HG03457 (cell line): Measurements from ENCODE around the gene SNN.

Source experiments
- ATAC-seq: cut with Tn5 transposase; IDR thresholded peaks from one replicate; pipeline ENCODE4 v1.9.1; 2021; ENCODE audit warnings: moderate number of reproducible peaks; ENCODE audit not compliant: unreplicated experiment

The SNN gene

GRCh38 chr16:11635113-11635652 lies 33.1 kb upstream of the SNN start:
- no peak for ATAC-seq

- no peak for ATAC-seq
These were observed 32.5 kb upstream of the SNN start for GRCh38 chr16:11635679-11636171.

GRCh38 chr16:11636172-11636721 lies 32.0 kb upstream of the SNN start:
- no peak for ATAC-seq

- no peak for ATAC-seq
These were observed 30.9 kb upstream of the SNN start for GRCh38 chr16:11637320-11637719.

GRCh38 chr16:11638140-11638539 lies 30.1 kb upstream of the SNN start:
- no peak for ATAC-seq

- no peak for ATAC-seq
These were observed 29.2 kb upstream of the SNN start for GRCh38 chr16:11639008-11639562.

- ATAC-seq: no peak
These were observed 28.0 kb upstream of the SNN start for GRCh38 chr16:11639925-11640899.

- no peak for ATAC-seq
These were observed 27.1 kb upstream of the SNN start for GRCh38 chr16:11640987-11641817.

GRCh38 chr16:11642765-11643116 lies 25.5 kb upstream of the SNN start:
- no peak for ATAC-seq

GRCh38 chr16:11649276-11649675 lies 19.0 kb upstream of the SNN start:
- ATAC-seq: no peak

- no peak for ATAC-seq
These were observed 17.3 kb upstream of the SNN start for GRCh38 chr16:11650641-11651591.

GRCh38 chr16:11651796-11652195 lies 16.5 kb upstream of the SNN start:
- no peak for ATAC-seq

- ATAC-seq: no peak
These were observed 12.6 kb upstream of the SNN start for GRCh38 chr16:11655655-11656054.

- ATAC-seq: no peak
These were observed 10.7 kb upstream of the SNN start for GRCh38 chr16:11657556-11657955.

GRCh38 chr16:11658896-11659708 lies 9.2 kb upstream of the SNN start:
- ATAC-seq: no peak

- no peak for ATAC-seq
These were observed 7.7 kb upstream of the SNN start for GRCh38 chr16:11660565-11660964.

GRCh38 chr16:11662582-11662981 lies 5.7 kb upstream of the SNN start:
- no peak for ATAC-seq

- no peak for ATAC-seq
These were observed 3.2 kb upstream of the SNN start for GRCh38 chr16:11665071-11665491.
